Measurements from ENCODE around the gene TMBIM4. TPM values are rescaled to one million over a fixed set of nuclear protein-coding genes. Genes with fewer than 3 reads are reported as not detected.
"Not testable (repeated sequence)": the region's sequence is repeated elsewhere in the genome, so short reads cannot be mapped to it uniquely, and the experiment has no call there.

The TMBIM4 gene, protein sequence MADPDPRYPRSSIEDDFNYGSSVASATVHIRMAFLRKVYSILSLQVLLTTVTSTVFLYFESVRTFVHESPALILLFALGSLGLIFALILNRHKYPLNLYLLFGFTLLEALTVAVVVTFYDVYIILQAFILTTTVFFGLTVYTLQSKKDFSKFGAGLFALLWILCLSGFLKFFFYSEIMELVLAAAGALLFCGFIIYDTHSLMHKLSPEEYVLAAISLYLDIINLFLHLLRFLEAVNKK
- 100 to 1,000 TPM; 125 to 155 (median 150) TPM for polyA plus RNA-seq (ENCODE audit: insufficient read length in 4 of 4)

DNA sequence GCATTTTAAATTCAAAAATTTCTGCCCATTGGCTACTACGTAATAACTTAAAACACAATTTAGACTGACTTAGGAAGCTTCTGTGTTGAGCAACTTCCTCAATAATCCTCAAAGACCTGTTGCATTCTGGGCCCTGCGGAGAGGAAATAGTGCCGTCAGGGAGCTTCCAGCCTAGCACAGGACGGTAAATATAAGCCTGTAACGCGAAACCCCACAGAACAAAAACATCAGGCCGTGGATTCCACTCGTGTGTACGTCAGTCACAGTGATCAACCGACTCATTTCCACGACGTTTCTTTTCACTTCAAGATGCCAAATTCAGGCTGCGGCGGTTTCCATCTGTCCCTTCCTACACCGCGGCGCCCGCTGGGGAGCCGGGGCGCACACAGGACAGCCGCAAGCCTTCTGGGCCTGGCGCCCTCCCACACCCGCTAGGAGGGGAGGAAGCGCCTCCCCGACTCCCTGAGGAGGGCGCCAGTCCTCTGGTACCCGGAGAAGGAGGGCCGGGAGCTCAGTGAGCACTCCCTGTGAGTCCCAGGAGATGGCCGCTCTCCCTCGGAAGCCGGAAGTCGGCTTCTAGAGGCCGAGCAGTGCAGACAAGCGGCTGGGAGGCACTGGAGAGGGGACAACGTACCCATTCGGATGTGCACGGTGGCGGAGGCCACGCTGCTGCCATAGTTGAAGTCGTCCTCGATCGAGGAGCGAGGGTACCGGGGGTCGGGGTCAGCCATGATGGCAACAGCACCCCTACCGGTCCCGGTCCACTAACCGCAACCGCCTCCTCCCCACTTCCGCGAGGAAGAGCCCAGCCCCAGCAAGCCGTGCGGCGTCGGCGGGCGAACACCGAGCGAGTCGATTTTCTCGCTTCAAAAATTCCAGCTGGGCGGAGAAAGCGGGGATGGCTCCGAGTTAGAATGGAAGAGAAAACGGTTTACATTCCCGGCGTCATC, at the start of gene TMBIM4:
Gene TMBIM4 (minus strand): TSS at position 776 of the 950 bp plus-strand sequence. CDS start 45 bp downstream, at position 731.
- DNase-seq (ENCODE audit: low read depth in 4 of 4, low spot score in 2 of 4): peak; percentile 81 to 95 (median 85)

DNA sequence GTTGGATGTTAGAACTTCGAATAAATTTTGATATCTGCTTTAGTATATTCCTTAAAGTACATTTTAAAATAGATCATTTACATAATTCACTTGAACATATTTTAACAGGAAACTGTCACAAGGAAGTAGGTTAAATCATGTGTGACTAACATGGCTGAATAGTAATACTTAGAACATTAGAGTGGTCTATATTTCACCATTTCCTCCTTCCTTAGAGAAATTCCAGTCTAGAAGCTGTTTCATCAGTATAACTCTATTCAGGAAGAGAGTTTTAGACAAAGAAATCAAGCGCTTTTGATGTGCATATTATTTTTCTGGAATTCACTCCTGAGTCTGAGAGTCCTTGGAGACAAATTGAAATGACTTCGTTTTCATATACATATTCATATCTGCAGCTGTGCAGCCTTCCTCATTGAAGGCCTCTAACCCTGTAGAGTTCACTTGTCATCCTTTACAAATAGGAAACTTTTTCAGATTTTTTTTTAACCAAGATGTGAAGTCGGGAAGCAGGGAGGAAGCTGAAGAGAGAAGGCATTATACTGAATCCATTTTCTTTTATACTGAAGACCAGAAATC, 47.6 kb upstream of the TMBIM4 start:
- no peak for DNase-seq (ENCODE audit: low read depth in 4 of 4, low spot score in 2 of 4)

DNA sequence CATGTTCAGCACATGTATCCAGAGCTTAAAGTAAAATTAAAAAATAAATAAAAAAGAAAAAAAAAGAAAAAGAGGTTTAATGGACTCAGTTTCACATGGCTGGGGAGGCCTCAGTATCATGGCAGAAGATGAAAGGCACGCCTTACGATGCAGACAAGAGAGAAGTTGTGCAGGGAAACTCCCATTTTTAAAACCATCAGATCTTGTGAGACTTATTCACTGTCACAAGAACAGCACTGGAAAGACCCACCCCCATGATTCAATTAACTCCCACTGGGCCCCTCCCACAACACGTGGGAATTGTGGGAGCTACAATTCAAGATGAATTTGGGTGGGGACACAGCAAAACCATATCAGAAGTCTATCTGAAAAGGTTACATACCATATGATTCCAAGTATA, 43.2 kb upstream of the TMBIM4 start:
- not testable (repeated sequence) for DNase-seq (ENCODE audit: low read depth in 4 of 4, low spot score in 2 of 4)

DNA sequence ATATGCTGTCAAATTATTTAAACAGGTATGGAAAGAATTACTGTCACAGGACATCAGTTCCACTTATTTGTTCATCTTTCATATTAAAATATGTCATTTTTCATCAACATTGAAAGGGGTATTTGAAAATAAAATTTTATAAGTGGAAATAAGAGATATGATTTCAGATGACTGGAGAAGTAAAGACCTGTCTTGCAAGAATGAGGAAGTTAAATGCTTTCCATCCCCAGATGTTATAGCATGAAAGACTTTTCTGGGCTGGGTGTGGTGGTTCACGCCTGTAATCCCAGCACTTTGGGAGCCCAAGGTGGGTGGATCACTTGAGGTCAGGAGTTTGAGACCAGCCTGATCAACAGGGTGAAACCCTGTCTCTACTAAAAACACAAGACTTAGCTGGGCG, 41.8 kb upstream of the TMBIM4 start:
- not testable (repeated sequence) for DNase-seq (ENCODE audit: low read depth in 4 of 4, low spot score in 2 of 4)

DNA sequence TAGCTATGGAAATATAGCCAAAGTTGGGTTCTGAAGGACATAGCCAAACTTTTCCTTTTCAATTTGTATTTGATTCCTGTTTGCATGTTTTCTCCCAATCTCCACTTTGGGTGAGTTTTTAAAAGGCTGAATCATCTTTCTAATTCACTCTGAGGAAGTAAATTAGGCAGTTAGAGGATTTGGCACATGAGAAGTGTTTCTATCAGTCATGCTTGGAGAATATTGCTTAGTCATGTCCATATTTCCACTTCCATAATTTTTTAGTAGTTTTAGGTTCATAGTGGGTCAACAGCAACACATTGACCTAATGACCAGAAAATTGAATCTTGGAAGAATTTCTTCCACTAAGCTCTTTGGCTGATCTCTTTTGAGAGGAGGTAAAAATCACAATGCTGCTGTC, 41.0 kb upstream of the TMBIM4 start:
- DNase-seq (ENCODE audit: low read depth in 4 of 4, low spot score in 2 of 4): no peak

DNA sequence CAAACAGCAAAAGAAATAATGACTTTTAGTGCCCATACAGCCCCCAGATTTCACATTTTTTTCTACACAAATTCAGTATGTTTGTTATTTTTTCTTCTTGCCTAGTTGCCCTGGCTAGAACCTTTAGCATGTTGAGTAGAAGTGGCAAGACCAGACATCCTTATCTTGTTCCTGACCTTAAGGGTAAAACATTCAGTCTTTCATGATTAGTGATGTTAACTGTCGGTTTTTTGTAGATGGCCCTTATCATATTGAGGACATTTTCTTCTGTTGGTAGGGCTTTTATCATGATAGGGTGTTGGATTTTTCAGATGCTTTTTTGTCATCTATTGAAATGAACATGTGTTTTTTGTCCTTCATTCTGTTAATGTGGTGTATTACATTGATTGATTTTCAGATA, 36.3 kb upstream of the TMBIM4 start:
- no peak for DNase-seq (ENCODE audit: low read depth in 4 of 4, low spot score in 2 of 4)

DNA sequence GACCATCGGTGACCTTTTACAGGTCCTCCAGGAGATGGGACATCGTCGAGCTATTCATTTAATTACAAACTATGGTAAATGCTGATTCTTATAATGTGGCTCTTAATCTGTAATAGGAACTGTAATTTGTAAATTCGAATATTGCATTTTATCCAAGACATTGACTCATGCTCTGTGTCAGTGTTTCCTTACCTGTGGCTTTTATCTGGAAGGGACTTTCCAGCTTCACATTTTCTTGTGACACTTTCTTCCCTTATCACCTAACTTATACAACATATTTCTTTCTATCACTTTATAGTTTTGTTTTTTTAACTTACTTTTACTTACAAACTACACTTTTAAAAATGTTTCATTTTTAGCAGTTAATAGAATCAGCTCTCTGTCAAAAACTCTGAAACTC, 34.0 kb upstream of the TMBIM4 start:
- no peak for DNase-seq (ENCODE audit: low read depth in 4 of 4, low spot score in 2 of 4)

DNA sequence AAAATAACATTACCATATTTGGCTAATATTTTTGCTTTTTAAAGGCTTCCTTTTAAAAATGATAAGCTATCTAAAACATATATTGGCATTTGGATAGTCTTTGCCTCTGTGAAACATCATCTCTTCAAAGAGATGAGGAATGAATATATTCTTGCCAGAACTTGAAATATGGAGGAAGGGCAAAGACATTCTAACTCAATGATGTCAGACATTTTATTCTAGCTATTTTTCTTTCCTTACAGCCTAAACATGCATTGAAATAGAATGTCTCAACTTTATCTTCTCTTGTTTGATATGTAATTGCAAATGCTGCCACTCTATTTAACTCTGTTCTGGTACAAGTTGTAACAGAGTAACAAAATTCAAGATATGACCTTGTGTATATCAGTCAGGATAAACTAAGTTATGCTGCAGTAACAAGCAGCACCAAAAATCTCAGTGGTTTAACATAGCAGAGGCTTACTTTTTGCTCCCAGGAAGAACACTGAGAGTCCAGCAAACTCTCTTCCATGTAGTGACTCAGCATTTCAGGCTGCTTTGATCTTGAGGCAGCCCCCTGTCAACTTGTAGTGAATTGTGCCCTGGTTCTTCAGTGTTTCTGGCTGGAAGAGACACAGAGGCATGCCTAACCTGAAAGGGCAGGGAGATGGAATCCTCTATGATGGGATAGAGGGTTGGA, 30.2 kb upstream of the TMBIM4 start:
- DNase-seq (ENCODE audit: low read depth in 4 of 4, low spot score in 2 of 4): no peak

DNA sequence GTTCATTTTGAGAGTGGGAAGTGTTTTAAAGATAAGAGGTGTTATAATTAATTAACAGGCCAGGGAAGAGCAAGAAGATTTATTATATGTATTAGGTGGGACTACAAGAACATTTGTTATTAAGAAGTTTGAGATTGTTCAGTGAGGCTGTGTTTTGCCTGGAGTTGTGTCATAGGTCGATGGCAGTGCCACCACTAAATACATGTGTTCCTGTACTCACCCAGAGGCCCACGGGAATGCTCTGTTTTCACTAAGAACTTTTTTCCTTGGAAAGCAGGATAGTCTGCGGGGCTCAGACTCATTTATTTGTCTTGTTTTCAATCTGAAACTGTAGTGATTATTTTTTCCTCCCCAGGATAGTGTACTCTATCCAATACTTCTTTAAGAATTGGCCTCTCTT, 29.3 kb upstream of the TMBIM4 start:
- no peak for DNase-seq (ENCODE audit: low read depth in 4 of 4, low spot score in 2 of 4)

DNA sequence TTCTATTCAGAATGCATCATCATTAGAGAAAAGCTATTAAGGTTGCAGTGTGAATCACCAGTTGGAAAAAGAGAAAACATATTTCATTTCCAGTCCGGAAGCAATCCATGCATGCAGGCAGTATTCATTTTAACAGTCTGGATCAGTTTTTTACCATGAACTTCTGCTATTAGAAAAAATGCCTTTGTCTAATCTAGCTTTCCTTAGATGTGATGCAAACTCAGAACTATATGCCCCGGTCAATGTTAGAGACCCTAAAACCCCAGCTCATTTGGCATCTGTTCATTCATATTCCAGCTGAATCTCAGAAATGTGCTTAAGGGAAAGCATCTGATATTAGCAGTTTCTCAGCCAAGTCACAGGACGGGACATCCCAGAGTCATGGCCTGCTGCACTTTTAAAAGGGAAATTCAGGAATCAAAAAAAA, 27.7 kb upstream of the TMBIM4 start:
- DNase-seq (ENCODE audit: low read depth in 4 of 4, low spot score in 2 of 4): no peak

DNA sequence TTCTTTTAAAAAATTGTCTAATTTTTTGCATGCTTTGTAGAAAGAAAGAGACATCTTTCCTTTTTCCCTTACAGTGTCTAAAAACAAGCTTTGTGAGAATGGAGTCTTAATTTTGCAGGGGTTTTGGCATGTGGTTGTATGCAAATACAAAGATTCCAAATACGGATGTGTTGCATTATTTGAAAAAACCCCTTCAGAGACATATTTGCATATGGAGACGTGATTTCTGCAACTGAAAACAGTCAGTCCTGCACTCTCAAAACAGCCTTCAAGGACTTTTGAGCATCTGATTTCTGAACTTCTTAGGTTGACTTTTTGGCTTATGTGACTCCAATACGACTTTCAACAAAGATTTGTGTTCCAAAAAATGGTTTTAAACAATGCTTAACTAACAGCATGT, 27.0 kb upstream of the TMBIM4 start:
- DNase-seq (ENCODE audit: low read depth in 4 of 4, low spot score in 2 of 4): no peak

DNA sequence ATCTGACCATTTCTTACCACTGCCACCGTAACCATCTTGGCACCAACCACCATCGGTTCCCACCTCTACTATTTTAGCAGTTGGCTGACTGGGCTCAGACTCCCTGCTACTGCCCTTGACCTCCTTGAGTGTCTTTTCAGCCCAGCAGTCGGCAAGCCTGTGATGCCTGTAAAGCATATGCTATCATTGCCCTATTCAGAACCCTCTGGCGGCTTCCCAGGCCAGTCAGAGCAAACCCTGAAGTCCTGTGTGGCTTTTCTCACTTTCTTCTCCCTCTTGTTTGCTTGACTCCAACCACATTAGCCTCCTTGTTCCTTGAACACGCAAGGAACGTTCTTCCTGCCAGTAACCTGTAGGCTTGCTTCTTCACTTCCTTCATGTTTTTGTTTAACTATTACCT, 25.4 kb upstream of the TMBIM4 start:
- no peak for DNase-seq (ENCODE audit: low read depth in 4 of 4, low spot score in 2 of 4)

DNA sequence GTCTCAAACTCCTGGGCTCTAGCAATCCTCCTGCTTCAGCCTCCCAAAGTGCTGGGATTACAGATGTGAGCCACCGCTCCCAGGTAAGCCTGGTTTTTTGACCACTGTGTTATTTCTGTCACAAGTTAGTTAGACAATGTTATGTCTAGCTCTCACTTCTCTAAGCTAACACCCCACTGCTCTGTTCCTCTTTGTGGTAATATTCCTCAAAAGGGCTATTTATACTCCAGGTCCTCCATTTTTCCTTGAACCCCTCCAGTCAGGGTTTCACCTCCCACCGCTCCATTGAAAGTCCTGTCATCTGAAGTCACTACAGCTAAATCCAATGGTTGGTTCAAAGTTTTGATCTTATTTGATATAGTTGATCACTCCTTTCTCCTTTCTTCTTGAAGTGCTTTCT, 24.3 kb upstream of the TMBIM4 start:
- DNase-seq (ENCODE audit: low read depth in 4 of 4, low spot score in 2 of 4): no peak

DNA sequence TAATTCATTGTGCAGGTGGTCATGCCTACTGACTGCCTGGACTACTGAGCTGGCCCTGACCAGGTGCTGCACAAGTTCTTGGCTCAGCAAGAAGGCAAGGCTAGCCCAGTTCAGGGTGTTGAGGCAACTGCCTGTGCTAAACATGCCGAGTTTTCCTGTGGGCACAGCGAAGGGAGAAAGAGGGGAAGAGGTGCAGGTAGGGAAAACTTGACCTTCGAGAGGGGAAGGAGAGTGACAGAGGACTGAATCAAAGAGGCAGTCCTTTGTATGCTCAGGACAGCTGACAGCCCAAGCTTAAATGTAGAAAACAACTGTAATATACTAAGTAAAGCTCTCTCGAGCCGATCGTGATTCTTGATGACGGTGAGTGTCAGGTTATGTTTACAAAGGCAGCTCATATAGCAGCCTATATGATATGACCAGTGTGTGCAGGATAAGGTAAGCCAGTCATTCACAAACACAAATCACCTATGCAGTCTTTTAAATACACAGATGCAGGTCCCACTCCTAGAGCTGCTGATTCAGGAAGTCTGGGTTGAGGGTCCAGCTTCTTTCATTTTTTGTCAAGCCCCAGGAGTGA, 21.8 kb upstream of the TMBIM4 start:
- no peak for DNase-seq (ENCODE audit: low read depth in 4 of 4, low spot score in 2 of 4)

DNA sequence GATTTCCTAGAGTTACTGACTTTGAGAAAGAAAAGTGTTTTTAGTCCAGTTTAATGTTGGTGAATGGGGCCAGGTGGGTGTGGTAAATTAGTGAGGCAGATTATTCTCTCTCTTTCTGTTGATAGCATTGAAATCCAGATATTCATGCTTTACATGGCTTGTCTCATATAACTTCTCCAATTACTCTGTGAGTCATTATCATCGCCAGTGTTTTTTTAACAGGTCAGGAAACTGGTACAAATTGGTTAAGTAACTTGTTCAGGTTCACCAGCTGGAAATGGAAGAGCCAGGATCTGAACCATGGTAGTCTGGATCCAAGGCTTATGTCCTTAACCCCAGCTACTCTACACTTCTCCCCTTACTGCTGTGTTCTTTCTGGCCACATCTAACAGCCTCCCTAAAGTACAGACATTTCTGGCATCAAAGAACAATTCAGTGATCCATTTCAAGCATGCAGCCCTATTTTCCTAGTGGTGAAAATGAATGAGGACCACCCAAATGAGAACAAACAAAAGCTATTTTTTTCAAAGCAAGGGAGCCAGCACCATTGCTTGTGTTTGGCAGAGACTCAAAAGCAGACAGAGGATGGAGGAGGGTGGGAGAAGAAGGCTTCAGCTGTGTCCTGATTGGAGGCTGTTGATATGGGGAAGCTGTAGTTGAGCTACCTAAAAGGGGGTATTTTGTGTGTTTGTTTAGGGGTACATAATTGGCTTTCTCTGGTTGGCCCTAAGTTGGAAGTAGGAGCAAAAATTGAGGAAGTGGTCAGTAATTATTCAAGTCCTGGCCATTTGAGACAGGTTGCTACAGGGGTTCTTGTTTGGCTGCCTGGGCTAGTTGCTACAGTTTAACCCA, 20.9 kb upstream of the TMBIM4 start:
- DNase-seq (ENCODE audit: low read depth in 4 of 4, low spot score in 2 of 4): no peak

DNA sequence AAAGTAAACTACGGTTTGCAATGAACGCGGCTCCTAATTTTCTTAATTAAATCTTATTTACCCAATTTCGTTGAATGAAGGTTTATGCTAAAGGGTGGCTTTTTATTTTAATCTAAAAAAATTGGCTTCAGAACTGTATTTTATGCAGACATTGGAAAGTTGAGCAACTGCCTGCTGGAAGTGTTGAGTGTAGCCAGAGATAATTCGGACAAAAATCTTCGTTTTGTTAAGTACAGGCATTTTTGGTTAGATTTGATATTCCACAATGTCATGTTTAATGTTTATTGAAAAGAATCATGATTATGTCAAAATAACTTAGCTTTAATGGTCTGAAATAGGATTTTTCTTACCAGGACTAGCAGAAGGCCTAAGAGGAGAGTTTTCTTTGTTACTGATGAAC, 20.1 kb upstream of the TMBIM4 start:
- DNase-seq (ENCODE audit: low read depth in 4 of 4, low spot score in 2 of 4): no peak

DNA sequence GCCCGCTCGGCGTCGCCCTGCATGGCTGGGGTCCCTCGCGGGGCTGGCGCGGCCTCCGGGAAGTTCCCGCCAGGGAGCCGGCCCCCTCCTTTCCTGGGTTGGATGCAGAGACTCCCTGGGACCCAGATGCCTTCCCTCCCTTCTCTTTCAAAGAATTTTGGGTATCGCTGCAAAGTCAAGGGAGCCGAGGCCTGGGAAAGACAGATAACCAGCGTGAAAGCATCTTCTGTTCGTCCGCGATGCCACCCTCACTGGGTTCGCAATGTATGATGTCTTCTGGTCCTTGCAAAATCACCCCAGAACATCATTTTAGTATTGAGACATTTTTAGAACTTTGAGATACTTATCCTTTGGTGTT, 19.7 kb upstream of the TMBIM4 start:
- no peak for DNase-seq (ENCODE audit: low read depth in 4 of 4, low spot score in 2 of 4)

DNA sequence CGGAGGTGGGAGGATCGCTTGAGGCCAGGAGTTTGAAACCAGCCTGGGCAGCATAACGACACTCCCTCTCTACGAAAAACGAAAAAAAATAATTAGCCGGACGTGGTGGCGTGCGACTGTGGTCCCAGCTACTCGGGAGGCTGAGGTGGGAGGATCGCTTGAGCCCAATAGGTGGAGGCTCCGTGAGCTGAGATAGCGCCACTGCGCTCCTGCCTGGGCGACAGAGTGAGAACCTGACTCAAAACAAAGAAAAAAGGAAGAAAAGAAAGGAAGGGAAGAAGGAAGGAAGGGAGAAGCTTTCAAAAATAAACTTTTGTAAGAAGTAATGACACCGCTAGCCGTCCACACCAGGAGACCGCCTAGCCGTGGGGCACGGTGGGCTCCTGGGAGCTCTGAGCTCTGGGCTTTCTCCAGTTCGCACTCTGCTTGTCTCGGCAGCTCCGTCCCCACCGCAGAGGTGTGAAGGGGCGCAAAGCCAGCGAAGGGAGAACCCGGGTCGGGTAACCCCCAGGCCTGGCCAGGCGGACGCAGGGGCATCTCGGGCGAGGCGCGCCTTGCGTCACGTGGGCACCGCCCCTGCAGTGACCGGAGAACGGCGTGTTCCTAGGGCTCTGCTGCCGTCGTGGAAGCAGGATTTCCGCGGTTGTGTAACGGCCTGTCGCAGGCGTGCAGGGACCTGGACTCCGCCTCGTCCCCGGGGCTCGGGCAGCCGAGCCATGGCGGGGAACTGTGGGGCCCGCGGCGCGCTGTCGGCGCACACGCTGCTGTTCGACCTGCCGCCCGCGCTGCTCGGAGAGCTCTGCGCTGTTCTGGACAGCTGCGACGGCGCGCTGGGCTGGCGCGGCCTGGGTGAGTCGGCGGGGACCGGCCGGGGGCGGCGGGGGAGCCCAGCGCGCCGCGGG, 19.0 kb upstream of the TMBIM4 start, which contains the start of gene IRAK3:
Gene IRAK3 (plus strand): TSS at position 631 of the 902 bp plus-strand sequence. CDS start 86 bp downstream, at position 717.
- DNase-seq (ENCODE audit: low read depth in 4 of 4, low spot score in 2 of 4): peak in 3 of 4 donors; percentile 20 to 46 (median 42)

All from left renal cortex interstitium (tissue), 4 donors.